GM21786 (cell line): ENCODE data around the gene PRTN3.
A peak's percentile ranks its signal among the peaks of the same experiment; 100 is the strongest.
"Not testable (repeated sequence)": the region's sequence is repeated elsewhere in the genome, so short reads cannot be mapped to it uniquely, and the experiment has no call there.

Experiments
- ATAC-seq: cut with Tn5 transposase; IDR thresholded peaks from one replicate; pipeline ENCODE4 v1.9.1; 2021; ENCODE audit not compliant: unreplicated experiment

PRTN3 gene

GRCh38 chr19:878751-879561, 38.2 kb downstream of the PRTN3 start:
- ATAC-seq, result not testable (repeated sequence)

- no peak for ATAC-seq
These were observed 39.1 kb downstream of the PRTN3 start for GRCh38 chr19:879711-880438.

GRCh38 chr19:881385-882071, 40.7 kb downstream of the PRTN3 start:
- no peak for ATAC-seq

- ATAC-seq, result no peak
These were observed 42.2 kb downstream of the PRTN3 start for GRCh38 chr19:882871-883497.

GRCh38 chr19:883661-884211, 42.9 kb downstream of the PRTN3 start:
- ATAC-seq, result no peak

GRCh38 chr19:884420-885211, 43.8 kb downstream of the PRTN3 start:
- no peak for ATAC-seq

GRCh38 chr19:885536-886224, 44.9 kb downstream of the PRTN3 start:
- no peak for ATAC-seq

- ATAC-seq, result no peak
These were observed 46.3 kb downstream of the PRTN3 start for GRCh38 chr19:887072-887471.

GRCh38 chr19:887599-887998, 46.8 kb downstream of the PRTN3 start:
- ATAC-seq, result no peak

- ATAC-seq, result no peak
These were observed 48.0 kb downstream of the PRTN3 start for GRCh38 chr19:888581-889385.

- no peak for ATAC-seq
These were observed 49.0 kb downstream of the PRTN3 start for GRCh38 chr19:889662-890295.

- no peak for ATAC-seq
These were observed 50.0 kb downstream of the PRTN3 start for GRCh38 chr19:890831-891230.

- ATAC-seq, result not testable (repeated sequence)
These were observed 50.8 kb downstream of the PRTN3 start for GRCh38 chr19:891421-892200.

GRCh38 chr19:892243-892893, 51.6 kb downstream of the PRTN3 start:
- ATAC-seq, result no peak

GRCh38 chr19:892894-893689, 52.3 kb downstream of the PRTN3 start, which contains the start of the genes MED16 and RNU6-9:
Gene MED16 (minus strand): TSS chr19:893187. CDS start chr19:891131, 2,056 bp downstream.
Gene RNU6-9 (plus strand): TSS chr19:893484.
- peak; percentile 61 for ATAC-seq

- no peak for ATAC-seq
These were observed 55.6 kb downstream of the PRTN3 start for GRCh38 chr19:896434-896833.
